Hematopoietic multipotent progenitor cell treated with erythropoietin and hydrocortisone succinate and interleukin-3 and kit ligand, for 6 days (in vitro differentiated cells): ENCODE data around the gene EFEMP1.

Experiments used
- DNase-seq: peaks from one replicate; pipeline ENCODE4 v3.0.0-alpha.2; 2015

Gene EFEMP1

GRCh38 chr2:55931281-55931680 lies 7.7 kb upstream of the EFEMP1 start:
- no peak for DNase-seq

GRCh38 chr2:55929476-55929875 lies 5.9 kb upstream of the EFEMP1 start:
- no peak for DNase-seq

GRCh38 chr2:55926974-55927373 lies 3.4 kb upstream of the EFEMP1 start:
- DNase-seq = no peak

- no peak for DNase-seq
Observed at GRCh38 chr2:55926246-55926645, 2.7 kb upstream of the EFEMP1 start.

- no peak for DNase-seq
Observed at GRCh38 chr2:55923982-55924321, 370 bp upstream of the EFEMP1 start.

GRCh38 chr2:55922291-55922907 lies 1.2 kb downstream of the EFEMP1 start:
- no peak for DNase-seq

GRCh38 chr2:55919574-55919973 lies 4.0 kb downstream of the EFEMP1 start:
- no peak for DNase-seq

GRCh38 chr2:55918856-55919255 lies 4.7 kb downstream of the EFEMP1 start:
- no peak for DNase-seq

- DNase-seq = no peak
Observed at GRCh38 chr2:55917713-55918390, 5.7 kb downstream of the EFEMP1 start.

GRCh38 chr2:55917117-55917516 lies 6.5 kb downstream of the EFEMP1 start:
- no peak for DNase-seq

GRCh38 chr2:55916473-55917049 lies 7.0 kb downstream of the EFEMP1 start:
- DNase-seq = no peak

GRCh38 chr2:55914786-55915185 lies 8.8 kb downstream of the EFEMP1 start:
- DNase-seq = no peak

GRCh38 chr2:55912926-55913325 lies 10.7 kb downstream of the EFEMP1 start:
- no peak for DNase-seq

GRCh38 chr2:55910077-55910476 lies 13.5 kb downstream of the EFEMP1 start:
- no peak for DNase-seq

GRCh38 chr2:55907686-55908085 lies 15.9 kb downstream of the EFEMP1 start:
- DNase-seq = no peak

GRCh38 chr2:55906993-55907392 lies 16.6 kb downstream of the EFEMP1 start:
- no peak for DNase-seq

GRCh38 chr2:55903727-55904126 lies 19.9 kb downstream of the EFEMP1 start:
- no peak for DNase-seq

- no peak for DNase-seq
Observed at GRCh38 chr2:55902971-55903370, 20.6 kb downstream of the EFEMP1 start.

GRCh38 chr2:55902429-55902828 lies 21.2 kb downstream of the EFEMP1 start:
- no peak for DNase-seq

- no peak for DNase-seq
Observed at GRCh38 chr2:55901941-55902340, 21.6 kb downstream of the EFEMP1 start.

GRCh38 chr2:55901322-55901721 lies 22.3 kb downstream of the EFEMP1 start:
- DNase-seq = peak; percentile 23

- no peak for DNase-seq
Observed at GRCh38 chr2:55899881-55900280, 23.7 kb downstream of the EFEMP1 start.

- DNase-seq = no peak
Observed at GRCh38 chr2:55898386-55899040, 25.1 kb downstream of the EFEMP1 start.

GRCh38 chr2:55896633-55897032 lies 26.9 kb downstream of the EFEMP1 start:
- DNase-seq = no peak
